Adrenal gland (tissue), 5 donors: ENCODE data around the gene TIMM21.

ENCODE experiments used
- CTCF ChIP-seq, 6 experiments: fragments of 450-650 bp in 4 of 6; fragments of 200-600 bp in 2 of 6; sonication (generic) in 1 of 6; IDR thresholded peaks; 1 replicate in 5 of 6; 2 replicates in 1 of 6; pipeline versions ENCODE4 v1.5.1 to v1.8.0; 2016 to 2021; ENCODE audit warnings: antibody characterized with exemption in 6 of 6, mild to moderate bottlenecking in 2 of 6, moderate library complexity in 1 of 6
- POLR2A ChIP-seq, 2 donors: fragments of 450-650 bp; IDR thresholded peaks; one replicate each; pipeline ENCODE4 v1.6.1; 2017; ENCODE audit warnings: antibody characterized with exemption in 2 of 2, mild to moderate bottlenecking in 2 of 2, moderate library complexity in 1 of 2
- donor health status: DM: no; HTN: no; CAD: no.

DNA sequence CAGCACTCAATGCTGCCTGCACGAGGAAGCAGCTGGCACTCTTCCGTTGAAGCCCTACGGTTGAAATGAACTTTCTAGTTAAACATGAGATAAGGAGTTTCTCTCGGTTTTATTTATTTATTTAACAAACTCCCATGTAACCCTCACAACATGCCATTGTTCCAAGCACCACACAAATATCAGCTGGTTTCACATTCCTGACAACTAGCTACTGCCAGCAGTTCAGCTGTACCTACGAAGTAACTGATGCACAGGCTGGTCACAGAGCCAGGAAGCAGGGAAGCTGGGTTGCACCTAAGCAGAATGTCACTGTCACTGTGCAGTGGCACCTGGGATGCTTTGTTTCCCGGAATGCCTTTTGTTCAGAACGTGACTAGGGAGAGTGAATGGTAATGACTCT is 18.1 kb downstream of the TIMM21 start:
- TF ChIP-seq CTCF (IDR thresholded peaks at IDR 0.05): no peak
- no peak for TF ChIP-seq POLR2A (IDR thresholded peaks at IDR 0.05)
